HG03575 (cell line): ENCODE measurements around the gene MVB12B.

Experiments
- ATAC-seq: cut with Tn5 transposase; IDR thresholded peaks from one replicate; pipeline ENCODE4 v1.9.1; 2021; ENCODE audit not compliant: unreplicated experiment, insufficient number of reproducible peaks, low FRiP score; ENCODE audit errors: extremely low read depth

Gene MVB12B

GRCh38 chr9:126348911-126349550 lies 22.4 kb downstream of the MVB12B start:
- ATAC-seq, result no peak

- no peak for ATAC-seq
These were observed 28.5 kb downstream of the MVB12B start for GRCh38 chr9:126354887-126355770.

- ATAC-seq, result no peak
These were observed 30.4 kb downstream of the MVB12B start for GRCh38 chr9:126357074-126357473.

GRCh38 chr9:126360073-126360472 lies 33.4 kb downstream of the MVB12B start:
- ATAC-seq, result no peak

- no peak for ATAC-seq
These were observed 35.2 kb downstream of the MVB12B start for GRCh38 chr9:126361810-126362238.

- ATAC-seq, result no peak
These were observed 36.6 kb downstream of the MVB12B start for GRCh38 chr9:126363250-126363649.

GRCh38 chr9:126363847-126364671 lies 37.4 kb downstream of the MVB12B start:
- no peak for ATAC-seq

- no peak for ATAC-seq
These were observed 39.2 kb downstream of the MVB12B start for GRCh38 chr9:126365780-126366179.

- no peak for ATAC-seq
These were observed 39.9 kb downstream of the MVB12B start for GRCh38 chr9:126366366-126367011.

- ATAC-seq, result no peak
These were observed 40.5 kb downstream of the MVB12B start for GRCh38 chr9:126367139-126367538.

GRCh38 chr9:126367616-126368015 lies 41.0 kb downstream of the MVB12B start:
- no peak for ATAC-seq

- ATAC-seq, result no peak
These were observed 41.4 kb downstream of the MVB12B start for GRCh38 chr9:126368020-126368419.

- no peak for ATAC-seq
These were observed 44.6 kb downstream of the MVB12B start for GRCh38 chr9:126371007-126371870.

- ATAC-seq, result no peak
These were observed 46.1 kb downstream of the MVB12B start for GRCh38 chr9:126372716-126373115.

- ATAC-seq, result no peak
These were observed 46.6 kb downstream of the MVB12B start for GRCh38 chr9:126373241-126373640.

GRCh38 chr9:126374366-126374781 lies 47.7 kb downstream of the MVB12B start:
- ATAC-seq, result no peak

- no peak for ATAC-seq
These were observed 48.8 kb downstream of the MVB12B start for GRCh38 chr9:126375386-126375785.
